Measurements from ENCODE around the gene MLF2.

The MLF2 gene

DNA sequence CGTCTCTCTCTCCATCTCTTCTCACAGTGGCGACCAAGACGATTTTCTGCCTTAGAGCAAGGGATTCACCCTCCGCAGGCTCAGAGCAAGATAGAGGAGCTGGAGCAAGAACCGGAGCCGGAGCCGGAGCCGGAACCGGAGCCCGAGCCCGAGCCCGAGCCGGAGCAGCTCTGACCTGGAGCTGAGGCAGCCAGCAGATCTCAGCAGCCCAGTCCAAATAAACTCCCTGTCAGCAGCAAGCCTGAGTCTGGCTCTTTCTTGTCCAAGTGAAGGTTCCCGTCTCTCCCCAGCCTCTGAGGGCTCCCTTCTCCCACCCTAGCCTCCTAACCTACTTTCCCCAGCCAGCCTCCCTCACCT lies 25.3 kb upstream of the MLF2 start:
- no peak for DNase-seq (ENCODE audit: low spot score)

DNA sequence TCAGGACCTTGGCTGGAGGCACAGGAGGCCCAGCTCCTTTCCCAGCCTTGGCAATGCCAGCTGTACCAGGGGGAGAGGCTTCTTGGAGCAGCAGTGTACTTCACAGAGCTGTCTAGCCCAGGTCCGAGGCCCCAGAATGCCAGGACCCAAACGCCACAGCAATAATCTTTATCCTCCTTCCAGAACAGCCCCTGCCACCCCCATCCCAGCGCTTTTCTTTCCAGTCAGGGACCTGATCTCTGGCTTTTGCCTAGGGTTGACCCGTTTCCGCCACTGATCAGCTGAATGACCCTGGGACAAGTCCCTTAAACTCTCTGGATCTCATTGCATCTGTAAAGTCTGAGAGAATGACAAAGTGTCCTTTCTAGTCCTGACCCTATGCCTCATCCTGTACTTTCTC lies 24.4 kb upstream of the MLF2 start:
- no peak for DNase-seq (ENCODE audit: low spot score)

DNA sequence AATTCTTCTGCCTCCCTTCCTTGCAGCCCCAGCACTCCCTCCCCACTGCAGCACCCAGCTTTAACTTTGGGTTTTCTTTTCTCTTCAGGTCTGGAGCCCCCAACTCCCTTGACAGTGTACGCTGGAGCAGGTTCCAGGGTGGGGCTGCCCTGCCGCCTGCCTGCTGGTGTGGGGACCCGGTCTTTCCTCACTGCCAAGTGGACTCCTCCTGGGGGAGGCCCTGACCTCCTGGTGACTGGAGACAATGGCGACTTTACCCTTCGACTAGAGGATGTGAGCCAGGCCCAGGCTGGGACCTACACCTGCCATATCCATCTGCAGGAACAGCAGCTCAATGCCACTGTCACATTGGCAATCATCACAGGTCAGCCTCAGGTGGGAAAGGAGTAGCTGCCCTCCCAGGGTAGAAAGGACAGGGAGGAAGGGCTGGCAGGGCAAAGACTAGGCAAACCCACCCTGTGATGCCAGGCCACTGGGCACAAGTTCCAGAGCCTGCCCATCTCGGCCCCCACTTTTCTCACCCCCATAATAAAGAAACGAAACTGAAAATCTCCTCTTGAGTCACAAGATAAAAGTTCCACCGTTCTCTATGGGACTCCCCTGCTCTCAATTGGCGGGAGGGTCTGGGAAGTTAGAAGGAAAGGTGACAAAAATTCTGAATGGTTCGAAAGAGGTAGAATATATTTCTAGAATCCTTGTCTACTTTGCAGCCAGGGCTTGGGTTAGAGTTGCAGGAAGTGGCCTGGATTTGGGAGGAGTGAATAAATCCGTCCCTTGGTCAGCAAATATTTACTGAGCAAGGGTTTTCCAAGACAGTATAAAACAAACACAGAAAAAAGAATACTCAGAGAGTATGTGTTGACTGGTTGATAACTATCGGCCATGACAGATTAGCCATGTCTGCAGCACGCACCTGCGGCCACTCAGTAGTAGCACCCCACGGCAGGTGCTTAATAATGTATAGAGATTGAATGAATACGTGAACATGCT lies 22.5 kb upstream of the MLF2 start:
- DNase-seq (ENCODE audit: low spot score), result no peak

DNA sequence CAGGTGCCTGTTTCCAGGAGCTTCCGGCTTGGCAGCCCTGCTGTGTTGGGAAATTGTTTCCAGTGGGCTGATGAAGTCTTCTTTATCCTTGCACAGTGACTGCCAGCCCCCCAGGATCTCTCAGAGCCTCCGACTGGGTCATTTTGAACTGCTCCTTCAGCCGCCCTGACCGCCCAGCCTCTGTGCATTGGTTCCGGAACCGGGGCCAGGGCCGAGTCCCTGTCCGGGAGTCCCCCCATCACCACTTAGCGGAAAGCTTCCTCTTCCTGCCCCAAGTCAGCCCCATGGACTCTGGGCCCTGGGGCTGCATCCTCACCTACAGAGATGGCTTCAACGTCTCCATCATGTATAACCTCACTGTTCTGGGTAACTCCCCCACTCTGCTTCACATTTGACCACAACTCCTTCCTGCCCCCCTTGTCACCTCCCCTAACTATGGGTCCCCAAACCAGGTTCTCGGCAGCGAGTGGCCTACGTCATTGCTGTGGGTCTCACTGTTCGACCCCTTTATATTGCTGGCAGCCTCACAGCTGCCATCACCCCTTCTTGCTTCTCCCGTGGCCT lies 21.6 kb upstream of the MLF2 start:
- DNase-seq (ENCODE audit: low spot score), result peak; percentile 62

DNA sequence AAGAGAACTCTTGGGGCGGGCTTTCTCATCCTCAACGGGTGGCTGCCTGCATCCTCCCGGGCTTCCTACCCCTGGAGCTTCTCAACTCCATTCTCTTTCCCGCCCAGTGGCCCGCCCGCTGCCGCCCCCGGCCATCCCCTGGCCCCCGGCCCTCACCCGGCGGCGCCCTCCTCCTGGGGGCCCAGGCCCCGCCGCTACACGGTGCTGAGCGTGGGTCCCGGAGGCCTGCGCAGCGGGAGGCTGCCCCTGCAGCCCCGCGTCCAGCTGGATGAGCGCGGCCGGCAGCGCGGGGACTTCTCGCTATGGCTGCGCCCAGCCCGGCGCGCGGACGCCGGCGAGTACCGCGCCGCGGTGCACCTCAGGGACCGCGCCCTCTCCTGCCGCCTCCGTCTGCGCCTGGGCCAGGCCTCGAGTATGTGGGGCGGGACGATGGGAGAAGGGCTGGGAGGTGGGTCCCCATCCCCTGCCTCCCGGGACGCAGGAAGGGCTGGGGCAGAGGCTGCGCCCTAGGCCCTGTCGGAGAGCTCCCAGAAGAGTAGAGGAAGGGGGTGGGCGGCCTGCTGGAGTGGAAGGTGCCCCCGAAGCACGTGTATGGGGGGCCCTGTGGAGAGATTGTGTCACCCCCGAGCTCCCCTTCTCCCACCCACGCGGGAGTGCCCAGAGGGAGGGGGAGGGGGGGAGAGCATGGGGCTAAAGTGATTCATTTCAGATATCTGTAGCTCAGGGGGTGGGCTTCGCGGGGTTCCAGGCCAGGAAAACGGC lies 20.8 kb upstream of the MLF2 start:
- DNase-seq (ENCODE audit: low spot score), result no peak

DNA sequence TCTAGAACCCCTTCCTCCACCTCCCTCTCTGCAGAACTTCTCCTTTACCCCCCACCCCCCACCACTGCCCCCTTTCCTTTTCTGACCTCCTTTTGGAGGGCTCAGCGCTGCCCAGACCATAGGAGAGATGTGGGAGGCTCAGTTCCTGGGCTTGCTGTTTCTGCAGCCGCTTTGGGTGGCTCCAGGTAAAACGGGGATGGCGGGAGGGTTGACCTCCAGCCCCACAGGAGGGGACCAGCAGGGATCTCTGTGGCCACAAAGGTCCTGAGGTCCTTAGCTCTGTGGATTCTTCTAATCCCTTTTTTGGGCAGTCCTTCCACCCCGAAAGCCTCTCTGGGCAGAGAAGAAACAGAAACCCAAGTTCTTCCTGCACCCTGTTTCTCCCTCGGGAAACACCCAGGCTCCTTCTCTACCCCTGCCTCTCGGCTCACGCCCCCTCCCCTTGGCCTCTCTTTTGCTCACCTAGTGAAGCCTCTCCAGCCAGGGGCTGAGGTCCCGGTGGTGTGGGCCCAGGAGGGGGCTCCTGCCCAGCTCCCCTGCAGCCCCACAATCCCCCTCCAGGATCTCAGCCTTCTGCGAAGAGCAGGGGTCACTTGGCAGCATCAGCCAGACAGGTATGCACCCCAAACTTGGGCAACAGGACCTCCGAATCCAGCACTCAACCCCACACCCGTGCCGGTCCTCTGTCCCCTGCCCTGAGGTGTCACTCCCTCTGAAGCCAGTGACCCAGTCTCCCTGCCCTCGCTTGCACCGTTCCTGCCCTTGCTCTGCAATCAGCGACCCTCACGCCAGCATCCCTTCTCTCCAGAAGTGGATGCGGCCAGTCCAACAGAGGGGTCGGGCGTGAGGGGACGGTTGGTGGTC lies 20.0 kb upstream of the MLF2 start:
- no peak for DNase-seq (ENCODE audit: low spot score)

DNA sequence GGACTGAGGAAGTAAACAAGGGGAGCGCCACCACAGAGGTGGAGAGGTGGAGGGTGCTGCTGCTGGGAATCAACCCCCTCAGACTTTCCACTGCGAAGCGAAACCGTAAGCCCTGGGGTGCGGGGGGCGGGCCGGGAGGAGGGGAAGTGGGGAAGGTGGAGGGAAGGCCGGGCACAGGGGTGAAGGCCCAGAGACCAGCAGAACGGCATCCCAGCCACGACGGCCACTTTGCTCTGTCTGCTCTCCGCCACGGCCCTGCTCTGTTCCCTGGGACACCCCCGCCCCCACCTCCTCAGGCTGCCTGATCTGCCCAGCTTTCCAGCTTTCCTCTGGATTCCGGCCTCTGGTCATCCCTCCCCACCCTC lies 19.4 kb upstream of the MLF2 start, which contains the start of gene LAG3:
LAG3 (plus strand) TSS at position 190 of the 365 bp plus-strand sequence. CDS start 333 bp downstream, outside the sequence.
- DNase-seq (ENCODE audit: low spot score), result peak; percentile 27

DNA sequence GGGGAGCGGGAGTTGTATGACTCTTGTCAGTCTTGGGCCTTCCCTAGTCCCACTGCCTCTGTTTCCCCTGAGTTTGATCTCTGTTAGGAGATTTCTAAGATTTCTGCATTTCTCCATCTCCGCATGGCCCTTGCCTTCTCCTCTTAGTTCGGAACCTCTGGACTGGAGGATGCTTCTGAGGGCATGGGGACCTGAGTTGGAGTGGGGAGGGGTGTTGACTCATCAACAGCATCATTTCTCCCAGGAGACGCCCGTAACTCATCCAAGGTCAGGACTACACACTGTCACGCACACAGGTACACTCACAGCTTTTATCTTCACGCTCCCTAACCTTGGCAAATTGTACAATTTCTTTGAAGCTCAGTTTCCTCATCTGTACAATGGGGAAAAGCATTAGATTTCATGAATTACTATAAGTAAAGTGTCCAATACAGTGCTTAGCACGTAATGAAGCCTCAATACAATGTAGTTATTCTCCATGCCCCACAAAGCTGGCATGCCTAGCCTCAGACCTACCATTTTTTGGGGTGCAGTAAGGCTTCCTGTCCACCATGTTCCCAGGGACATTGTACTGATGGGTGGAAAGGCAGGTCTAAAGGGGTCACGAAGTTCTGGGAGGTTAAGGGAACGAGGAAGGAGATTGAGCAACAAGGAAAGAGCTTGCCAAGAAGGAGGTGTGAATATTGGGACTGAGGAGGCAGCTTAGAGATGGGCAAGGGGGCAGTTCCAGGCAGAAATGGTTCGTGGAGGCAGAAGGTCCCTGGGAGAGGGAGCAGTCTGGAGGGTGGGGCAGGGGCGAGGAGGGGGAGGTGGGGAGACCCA lies 18.8 kb upstream of the MLF2 start:
- DNase-seq (ENCODE audit: low spot score), result no peak

DNA sequence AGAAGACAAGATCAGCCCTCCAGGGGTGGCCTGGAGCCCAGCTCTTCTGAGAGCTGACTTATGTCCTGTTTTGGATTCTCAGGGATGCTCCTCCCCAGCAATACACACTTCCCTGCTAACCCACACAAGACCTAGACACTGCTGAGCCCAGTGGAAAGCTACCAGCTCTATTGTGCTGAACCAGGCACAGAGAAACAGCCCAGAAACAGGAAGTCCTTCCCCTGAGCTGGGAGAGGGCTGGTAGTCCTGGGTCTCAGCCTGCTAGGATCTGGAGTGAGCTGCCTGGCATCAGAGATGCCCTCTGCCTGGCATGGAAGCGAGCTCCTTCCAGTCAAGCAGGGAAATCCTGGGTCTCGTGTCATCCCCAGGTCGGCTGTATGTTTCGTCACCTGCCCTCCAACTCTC lies 18.2 kb upstream of the MLF2 start:
- no peak for DNase-seq (ENCODE audit: low spot score)

DNA sequence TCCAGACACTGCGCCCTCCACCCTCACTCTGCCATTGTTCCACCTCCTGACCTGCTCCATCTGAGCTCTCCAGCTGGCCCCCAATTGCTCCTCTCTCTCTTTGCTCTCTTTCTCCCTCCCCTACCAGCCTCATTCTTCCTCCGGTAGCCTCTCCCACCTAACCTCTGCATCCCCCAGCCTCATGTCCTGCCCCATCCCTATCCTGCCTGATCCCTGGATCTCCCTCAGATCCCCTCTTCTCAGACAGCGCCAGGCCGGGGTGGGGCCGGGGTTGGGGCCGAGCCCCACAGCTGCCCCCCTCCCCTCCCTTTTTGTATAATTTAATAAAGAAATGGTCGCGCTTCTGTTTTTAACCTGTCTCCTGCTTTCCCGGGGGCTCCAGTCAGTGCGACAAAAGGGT lies 17.7 kb upstream of the MLF2 start:
- DNase-seq (ENCODE audit: low spot score), result no peak

DNA sequence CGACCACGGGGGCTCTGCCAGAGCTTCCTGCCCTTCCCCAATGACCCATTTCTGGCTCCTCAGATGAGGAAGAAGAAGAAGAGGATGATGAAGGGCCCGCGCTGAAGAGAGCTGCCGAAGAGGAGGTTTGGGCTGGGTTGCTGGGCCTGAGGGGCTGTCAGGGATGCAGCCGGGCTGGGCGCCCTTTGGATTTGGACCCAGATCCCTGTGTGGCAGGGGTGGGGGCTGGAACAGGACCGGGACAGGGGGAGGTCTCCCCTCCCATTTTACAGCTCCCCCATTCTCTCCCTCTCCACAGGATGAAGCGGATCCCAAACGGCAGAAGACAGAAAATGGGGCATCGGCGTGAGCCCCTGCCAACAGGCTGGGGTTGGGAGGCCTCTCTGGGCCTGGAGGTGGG lies 17.2 kb upstream of the MLF2 start:
- no peak for DNase-seq (ENCODE audit: low spot score)

DNA sequence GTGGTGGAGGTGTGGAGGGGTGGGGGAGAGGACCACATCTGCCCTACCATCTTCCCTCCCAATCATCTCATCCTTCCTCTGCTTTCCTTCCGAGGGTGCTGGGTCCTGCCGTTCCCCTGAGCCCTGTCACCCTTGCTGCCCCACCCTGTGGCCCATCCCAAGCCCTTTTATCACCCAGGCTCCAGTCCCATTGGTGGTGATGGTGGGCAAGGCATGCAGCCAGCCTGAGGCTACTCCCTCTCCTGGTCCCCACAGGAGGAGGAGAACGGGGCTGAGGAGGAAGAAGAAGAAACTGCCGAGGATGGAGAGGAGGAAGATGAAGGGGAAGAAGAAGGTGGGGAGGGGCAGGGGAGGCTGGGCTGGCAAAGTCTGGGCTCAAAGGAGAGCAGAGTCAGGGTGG lies 16.7 kb upstream of the MLF2 start:
- DNase-seq (ENCODE audit: low spot score), result no peak

DNA sequence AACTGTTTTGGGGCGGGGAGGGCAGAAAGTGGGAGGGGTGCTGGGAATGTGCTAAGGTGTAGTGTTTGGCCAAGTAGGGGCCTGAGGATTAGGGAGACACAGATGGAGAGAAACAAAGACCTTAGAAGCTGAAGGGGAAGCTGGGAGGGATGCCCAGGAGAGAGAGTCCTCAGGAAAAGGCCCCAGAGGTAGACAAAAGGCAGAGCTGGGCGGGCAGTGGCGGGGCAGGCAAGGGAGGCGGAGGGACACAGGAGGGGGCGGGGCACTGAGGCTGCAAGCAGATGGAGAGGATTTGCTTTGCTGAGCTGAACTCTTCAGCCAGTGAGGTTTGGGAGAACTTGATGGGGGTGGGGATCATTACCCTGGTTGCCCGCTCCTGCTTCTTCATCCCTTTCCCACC lies 16.0 kb upstream of the MLF2 start:
- no peak for DNase-seq (ENCODE audit: low spot score)

DNA sequence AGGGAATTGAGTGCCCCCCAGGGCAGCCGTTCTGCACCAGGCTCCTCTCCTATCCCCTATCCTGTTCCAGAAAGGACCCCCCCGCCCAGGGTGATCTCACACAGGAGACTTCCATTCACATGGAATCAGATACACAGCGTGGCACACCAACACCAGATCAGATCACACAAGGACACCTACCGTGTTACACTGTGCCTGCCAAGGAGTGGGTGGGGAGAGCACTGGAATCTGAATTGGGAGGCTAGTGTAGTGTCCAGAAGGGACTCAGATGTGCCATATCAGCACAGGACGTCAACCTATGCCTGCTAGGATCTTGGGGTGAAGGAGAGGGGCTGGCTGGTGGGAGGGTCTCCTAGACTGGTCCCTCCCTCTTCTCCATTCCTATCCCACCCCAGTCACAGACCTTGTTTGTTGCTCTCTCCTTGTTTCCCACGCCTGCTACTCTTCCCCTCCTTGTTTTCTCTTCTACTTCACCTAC lies 15.5 kb upstream of the MLF2 start:
- no peak for DNase-seq (ENCODE audit: low spot score)

DNA sequence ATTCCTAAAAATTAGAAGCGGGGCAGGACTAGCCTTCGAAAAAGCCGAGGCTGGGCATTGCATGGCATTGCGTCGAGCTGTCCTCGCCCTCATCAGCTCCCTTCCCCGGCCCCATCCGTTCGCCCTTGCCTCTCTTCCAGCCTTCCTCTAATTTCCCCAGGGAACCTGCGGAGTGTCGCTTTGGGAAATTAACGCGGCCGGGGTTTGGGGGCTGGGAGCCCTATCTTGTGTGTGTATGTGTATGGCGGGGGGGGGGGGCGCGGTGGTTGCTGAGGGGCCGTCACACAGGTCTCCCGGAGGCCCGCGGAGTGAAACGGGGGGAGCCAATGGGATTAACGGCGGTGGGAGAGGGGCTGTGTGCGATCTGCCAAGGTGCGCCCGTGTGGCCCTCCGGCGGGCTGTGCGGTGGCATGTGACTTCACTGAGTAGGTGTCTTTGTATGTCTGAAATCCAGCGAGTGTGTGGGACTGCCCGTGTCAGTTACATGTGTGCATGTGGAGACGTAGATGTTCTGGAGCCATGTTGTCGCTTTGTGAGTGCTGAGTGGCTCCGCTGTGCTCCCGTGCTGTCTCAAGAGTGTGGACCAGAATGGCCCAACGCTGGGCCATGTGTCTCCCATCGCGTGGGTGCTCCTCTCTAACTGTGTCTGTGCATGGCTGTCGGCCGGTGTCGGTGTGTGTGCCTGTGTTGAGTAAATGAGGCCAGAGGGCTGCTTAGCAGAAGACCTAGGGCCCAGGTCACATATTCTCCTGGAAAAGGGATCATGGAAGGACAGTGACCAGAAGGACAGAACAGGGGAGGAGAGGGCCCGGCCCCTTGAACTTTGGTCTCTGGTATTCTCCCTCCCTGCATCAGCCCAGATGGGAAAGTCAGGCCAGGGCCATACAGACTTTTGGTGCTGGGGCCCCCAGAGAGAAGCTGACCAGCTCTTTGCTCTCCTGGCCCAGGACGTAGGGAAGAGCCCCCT lies 14.7 kb upstream of the MLF2 start:
- DNase-seq (ENCODE audit: low spot score), result no peak

DNA sequence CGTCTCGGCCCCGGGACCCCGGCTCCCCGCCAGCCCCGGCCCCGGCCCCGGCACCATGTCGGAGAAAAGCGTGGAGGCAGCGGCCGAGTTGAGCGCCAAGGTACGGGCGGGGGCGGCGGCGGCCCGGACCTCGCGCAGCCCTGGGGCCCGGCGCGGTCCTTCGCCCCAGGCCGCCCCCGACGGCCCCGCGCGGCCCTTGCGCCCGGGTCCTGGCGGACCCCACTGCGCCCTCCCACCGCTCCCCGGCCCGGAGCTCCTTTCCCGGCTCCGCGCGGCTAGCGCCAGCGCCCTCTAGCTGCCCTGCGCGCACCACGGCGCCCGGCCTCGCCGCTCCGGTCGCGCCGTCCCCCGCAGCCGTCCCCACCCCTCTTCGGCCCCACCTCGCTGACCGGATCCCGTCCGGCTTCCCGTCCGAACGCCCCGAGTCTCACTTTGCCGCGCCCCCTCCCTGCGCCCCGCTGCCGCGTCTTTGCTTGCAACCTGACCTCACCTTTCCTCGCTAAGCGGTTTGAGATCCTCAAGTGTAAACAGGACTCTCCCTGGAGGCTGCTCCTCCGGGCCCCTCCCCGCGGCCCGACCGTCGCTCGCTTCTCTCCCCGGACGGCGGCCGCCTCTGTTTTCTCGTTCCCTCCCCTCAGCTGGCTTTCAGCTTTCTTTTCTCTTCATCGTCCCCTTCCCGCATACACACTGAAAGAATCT lies 13.9 kb upstream of the MLF2 start:
- DNase-seq (ENCODE audit: low spot score), result peak; percentile 40

DNA sequence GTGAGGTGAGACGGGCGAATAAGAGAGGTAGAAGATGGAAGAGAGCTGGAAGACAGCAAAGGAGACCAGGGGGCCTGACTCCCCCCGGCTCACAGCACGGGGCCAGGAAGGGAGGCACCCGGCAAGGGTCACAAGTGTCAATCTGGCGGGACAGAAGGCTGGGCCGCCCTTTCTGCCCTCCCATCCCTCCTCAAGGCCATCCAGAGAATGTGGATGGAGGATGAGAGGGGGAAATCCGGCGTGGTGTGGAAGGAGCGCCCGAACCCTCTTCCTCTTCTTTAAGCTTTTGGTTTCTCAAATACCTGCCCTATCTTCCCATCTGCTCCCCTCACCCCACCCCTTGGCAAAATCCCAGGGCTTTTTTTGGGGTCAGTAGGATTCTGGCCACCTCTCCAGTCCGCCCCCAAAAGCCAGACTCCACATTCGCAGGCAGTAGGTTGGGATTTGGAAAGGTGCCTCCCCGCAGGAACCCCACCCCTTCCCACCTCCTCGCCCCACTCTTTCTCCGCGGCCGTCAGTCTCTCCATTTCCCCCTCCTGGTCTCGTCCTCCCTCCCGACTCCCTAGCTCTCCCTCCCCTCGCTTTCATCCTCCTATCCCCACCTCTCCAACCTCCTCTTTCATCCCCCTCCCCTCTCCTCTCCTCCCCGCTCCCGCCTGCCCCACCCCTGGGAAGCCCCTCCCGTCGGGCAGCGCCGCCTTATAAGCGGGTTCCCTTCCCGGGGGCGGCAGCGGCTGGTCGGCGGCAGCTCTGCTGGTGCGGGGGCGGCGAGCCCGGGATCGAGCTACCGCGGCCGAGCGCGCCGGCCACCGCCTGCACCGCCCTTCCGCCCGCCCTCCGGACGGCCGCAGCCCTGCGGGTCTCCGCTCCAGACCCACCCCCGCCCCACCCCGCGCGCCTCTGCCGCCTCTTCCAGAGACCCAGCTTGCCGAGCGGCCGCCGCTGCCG lies 13.0 kb upstream of the MLF2 start, which contains the start of gene PTMS:
PTMS (plus strand) TSS at position 730 of the 948 bp plus-strand sequence. CDS start 343 bp downstream, outside the sequence.
- no peak for DNase-seq (ENCODE audit: low spot score)
